A172 (cell line): ENCODE data around the gene TNS1. TPM values are rescaled to one million over a fixed set of nuclear protein-coding genes. Genes with fewer than 3 reads are reported as not detected.
"Not testable (repeated sequence)": the region's sequence is repeated elsewhere in the genome, so short reads cannot be mapped to it uniquely, and the experiment has no call there.

Experiments
- DNase-seq: peaks from one replicate; pipeline ENCODE4 v3.0.0-alpha.2; 2015; ENCODE audit warnings: low spot score
- total RNA-seq: library from RNA; depleted of rRNA; stranded (reverse); fragments of >200 nt; shearing (Covaris generic); gene quantifications from 2 replicates; pipeline ENCODE4 v1.2.3, GENCODE V29; 2014

The TNS1 gene
- total RNA-seq, 1 experiment from 2014 or later, result 1.6 TPM

DNA sequence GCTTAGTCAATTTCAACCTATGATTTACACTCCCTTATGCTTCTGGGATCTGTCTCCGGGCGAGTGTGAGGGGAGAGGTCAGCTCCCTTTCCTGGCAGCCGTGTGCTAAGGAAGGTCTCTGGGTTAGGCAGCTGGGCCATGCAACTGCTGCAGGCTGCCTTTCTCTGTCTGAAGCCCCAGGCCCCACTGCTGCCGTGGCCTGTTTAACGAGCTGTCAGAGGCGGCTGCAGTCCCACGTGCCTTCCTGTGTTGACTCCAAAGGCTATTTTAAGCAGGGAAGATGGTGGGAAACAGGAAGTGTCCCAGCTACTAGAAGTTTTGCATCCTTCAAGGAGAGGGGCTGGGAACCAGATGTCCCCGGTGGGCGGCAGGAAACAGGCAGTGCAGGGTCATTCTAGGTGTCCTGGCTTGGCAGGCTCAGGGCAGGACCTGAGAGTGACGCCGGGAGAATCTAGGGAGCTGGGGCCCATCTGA lies 186.4 kb downstream of the TNS1 start:
- DNase-seq, result peak; percentile 31

DNA sequence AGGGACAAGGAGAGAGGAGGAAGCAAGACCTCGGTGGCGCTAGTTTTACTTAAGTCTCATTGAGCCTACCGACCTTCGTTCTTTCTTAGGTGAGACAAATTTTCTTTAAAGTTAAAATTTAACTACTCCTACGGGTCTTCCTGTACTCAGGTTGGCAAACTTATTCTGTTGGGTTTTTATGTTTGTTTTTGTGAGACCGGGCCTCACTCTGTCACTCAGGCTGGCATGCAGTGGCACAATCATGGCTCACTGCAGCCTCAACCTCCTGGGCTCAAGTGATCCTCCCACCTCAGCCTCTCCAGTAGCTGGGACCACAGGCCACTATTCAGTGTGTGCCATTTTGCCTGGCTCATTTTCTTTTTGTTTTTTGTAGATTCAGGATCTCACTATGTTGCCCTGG lies 189.0 kb downstream of the TNS1 start:
- DNase-seq, result no peak

DNA sequence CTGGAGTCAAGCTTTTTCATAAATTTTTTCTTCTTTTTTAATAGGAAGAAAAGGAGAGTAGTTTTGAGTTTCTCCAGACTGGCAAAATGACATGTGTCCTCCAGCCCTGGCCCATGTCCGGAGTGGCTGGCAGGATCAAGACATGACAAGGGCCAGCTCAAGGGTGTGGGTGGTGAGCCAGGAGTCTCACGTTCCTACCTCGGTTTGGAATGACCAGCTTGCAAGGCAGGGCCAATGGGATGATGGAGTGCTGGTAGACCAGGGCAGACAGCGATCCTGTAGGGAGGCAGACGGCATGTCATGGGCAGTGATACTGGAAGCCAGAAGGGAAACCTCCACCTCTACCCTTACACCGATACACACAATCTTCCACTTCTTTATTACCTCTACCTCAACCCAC lies 190.6 kb downstream of the TNS1 start:
- DNase-seq, result no peak

DNA sequence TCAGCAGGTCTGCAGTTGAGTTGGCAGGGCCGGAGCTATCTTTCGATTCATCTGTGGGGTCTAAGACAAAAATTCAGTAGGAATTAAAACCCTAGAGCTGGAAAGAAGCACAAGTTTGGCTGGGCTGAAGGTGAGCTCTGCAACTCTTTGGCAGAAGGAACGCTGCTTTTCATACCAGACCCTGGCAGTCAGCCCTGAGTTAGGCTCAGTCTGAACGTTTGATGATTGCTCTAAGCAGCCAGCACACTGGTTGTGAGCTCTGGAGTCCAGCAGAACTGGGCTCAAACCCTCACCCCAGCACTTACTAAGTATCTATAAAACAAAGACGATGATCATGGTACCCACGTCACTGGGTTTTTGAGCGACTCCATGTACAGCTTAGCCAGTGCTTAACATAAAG lies 192.5 kb downstream of the TNS1 start:
- DNase-seq, result no peak

DNA sequence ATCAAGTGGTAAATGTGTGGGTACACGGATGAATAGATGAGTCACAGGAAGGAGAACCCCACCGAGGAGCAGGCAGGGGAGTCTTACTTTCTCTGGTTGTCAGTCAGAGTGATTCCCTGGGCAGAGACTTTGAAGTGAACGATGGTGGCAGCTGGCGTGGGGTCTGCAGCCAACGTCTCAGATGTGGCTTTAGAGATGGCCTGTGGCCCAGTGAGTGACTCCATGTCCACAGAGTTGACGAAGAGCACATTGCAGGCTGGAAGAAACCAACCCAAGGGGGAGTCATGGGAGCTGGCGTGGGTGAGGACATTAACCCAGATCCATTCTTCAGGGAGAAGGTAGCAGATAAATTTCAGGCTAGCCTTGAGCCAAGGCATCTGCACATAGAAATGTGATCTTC lies 193.1 kb downstream of the TNS1 start:
- DNase-seq, result no peak

DNA sequence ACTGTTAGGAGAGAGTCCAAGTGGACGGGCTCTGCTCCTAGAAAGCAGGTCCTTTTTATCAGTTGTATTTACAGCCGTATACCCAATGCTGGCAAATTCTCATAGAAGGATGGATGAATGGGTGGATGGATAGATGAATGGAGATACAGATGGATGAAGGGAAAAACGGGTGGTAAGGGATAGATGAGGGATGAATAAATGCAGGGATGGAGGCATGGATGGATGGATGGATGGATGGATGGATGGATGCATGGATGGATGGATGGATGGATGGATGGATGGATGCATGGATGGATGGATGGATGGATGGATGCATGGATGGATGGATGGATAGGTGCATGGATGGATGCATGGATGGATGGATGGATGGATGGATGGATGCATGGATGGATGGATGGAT lies 193.8 kb downstream of the TNS1 start:
- DNase-seq, result not testable (repeated sequence)

DNA sequence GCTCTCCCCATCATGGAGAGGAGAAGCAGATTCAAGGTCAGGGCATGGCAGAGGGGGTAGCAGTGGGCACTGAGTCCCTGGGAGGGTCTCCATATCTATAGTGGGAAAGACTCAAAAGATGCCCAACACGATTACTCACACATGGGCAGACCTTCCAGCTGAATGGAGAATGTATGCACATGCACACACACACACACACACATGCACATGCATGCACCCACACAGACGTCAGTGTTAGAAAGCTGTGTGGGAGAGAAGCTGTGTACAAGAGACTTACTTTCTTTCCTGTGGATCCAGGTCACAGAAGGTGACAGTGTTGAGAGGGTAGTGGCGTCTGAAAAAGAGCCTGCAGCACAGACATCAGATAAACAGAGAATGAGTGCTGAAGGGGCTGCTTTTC lies 194.5 kb downstream of the TNS1 start:
- no peak for DNase-seq

DNA sequence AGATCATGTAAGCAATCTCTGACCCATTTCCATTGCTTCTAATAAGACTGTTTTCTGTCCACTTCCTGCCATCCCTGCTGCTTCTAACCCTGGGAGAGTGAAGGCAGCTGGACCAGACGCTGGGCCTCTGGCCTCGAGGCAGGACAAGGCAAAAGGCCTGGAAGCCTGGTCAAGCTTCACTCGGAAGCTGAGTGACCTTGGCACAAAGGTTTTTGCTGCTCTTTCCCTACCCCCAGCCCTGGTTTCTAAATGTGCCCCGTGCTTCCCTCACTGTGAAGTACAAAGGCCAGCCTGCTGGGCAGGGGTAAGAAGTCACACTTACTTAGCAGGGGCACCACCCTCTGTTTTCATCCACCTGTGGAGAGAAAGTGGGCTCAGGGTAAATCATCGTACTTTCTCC lies 195.0 kb downstream of the TNS1 start:
- no peak for DNase-seq

DNA sequence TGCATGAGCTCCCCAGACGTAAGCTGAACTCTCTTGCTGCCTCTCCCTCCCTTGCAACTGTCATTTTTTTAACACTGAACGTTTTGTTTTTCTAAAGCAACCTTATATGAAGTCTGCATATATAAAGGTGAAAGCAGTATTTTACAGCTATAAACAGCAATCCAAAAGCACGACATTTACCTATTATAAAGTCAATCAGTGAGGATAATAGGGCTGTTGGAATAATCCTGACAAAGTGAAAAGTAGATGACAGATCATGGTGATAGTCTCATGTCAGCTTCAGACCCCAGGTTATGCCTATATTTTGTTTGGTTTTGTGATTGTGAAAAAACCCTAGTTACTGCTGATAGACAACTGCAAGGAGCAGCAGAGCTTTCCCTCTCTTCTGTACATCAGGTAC lies 195.8 kb downstream of the TNS1 start:
- no peak for DNase-seq

DNA sequence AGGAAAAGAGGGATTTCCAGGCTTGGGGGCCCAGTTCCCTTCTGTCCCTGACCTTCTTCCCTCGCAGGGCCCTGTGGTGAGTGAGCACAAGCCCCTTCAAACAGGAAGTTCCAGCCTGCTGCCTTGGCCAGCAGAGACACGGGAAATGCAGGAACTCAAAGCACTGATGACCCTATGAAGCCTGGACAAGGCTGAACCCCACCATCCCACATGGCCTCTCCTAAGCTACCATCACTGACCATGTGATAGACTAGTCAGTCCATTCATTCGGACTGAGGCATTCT lies 196.4 kb downstream of the TNS1 start:
- no peak for DNase-seq

DNA sequence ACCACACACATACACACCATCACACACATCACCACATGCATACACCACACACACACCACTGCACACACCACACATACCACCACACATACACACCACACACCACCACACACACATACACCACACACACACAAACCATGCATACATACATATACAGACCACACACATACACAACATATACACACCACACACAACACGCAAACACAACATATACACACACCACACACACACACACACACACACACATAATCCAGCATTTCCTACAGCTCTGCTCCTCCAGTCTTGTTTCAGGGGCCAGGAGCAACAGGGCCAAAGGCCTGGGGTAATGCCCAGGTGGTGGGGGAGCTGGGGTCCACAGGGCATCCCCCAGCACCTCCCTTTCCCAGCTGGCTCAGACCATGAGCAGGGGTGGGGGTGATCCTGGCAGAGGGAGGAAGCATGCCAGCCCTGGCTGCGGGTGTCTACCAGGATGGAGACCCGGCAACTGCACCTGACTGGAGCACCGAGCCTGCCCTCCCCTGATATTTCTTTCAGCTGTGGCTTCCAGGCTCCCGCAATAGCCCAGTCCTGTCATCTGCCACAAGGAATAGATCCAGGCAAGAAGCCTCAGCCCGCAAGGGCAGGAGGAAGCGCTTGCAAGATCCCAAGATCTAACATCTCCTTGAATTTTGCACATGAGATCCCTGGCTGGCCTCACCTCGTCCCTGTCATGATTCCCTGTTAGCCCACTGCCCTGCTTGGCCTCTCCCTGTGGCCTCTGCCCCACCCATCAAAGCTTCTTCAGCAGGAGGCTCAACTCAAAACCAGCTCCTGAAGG lies 196.9 kb downstream of the TNS1 start:
- no peak for DNase-seq

DNA sequence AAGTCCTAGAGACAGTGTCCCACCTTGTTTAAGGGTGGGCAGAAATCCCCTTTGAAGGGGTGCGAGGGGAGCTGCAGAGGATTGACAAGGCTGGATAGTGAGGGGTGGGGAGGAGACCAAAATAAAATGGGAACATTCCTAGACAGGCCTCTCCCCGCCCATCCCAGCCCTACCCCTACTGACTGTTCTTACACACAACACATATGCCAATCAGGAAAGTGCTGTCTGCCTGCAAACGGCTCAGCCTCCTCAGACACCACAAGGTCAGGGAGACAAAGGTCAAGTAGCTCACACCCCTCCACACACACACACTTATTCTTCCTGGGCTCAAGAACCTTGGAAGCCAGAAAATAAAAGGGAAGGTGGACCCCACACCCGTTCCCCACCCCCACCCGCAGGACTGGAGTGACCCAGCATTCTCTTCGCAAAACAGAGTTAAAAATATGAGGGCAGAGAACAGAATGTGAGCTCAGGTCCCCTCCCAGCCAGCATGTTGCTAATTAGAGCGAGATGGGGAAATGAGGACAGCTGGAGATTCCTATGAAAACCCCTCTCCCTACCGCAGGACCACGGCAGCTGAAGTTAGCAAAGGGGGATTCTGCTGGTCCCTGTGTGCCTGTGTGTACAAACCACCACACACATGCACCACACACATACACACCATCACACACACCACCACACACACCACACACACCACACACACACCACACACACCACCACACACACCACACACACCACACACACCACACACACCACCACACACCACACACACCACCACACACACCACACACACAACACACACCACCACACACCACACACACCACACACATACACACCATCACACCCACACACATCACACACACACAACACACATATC lies 197.8 kb downstream of the TNS1 start:
- DNase-seq, result no peak

DNA sequence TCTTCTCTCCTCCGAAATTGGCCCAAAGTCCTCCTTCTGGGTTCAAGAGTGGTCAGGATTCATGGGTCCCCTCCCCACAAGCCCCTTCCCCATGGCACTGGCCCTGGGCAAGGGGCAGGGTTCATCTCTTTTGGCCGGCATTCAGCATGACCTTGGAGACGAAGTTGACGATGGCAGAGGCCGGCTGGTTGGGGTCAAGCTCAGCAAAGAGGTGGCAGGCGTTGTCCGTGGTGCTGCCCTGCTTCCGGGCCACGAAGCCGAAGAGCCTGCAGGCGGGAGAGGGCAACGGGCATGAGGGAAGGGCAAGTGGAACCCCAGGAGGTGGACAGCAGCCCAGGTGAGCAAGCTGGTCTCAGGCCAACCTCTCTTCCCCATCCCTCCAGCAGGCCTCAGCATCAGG lies 198.5 kb downstream of the TNS1 start:
- DNase-seq, result no peak

DNA sequence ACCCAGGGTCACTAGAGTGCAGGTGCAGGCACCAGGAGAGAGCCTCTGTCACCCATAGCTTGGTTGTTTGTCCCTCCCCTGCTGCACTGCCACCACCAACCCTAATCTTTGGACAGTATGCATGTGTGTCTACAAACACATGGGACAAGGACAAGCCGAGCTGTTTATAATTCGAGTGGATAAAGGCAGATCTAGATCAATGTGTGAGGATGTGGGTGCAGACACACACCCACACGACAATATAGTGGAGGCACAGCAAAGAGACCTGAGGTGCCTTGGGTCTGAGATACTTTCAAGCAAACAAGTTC lies 199.2 kb downstream of the TNS1 start:
- DNase-seq, result no peak

DNA sequence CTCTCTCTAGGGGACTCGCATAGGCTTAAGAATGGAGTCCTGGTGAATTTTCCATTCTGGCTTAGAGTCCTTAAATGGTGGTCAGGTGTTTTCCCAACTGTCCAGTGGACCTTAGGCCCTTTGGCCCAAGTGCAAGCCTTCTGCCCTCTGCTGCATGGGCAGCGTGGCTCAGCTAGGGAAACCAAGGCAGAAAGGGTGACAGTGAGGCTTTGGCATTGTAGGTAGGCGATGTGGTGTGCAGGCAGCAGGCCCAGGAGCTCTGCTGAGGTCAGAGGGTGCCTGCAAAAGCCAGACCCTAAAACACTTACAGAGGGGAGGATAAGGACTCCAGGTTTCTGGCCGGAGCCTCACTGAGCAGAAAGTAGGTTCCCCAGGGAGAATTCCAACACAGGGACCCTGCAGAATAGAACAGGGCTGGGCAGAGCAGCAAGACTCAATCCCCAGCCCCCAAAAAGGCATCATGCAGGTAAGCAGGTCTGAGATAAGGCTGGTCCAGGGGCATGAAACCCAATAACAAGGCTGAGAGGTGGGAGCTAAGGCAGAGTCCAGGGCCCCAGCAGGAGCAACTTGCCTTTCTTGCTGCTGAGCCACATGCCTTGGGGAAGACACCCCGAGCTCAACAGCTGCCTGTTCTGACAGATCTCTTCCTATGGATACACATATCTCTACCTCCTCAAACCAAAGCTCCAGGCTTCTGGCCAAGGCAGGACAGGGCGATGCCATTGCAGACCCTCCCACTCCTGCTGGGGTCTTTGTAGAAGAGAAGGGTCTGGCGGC lies 199.7 kb downstream of the TNS1 start:
- DNase-seq, result no peak

DNA sequence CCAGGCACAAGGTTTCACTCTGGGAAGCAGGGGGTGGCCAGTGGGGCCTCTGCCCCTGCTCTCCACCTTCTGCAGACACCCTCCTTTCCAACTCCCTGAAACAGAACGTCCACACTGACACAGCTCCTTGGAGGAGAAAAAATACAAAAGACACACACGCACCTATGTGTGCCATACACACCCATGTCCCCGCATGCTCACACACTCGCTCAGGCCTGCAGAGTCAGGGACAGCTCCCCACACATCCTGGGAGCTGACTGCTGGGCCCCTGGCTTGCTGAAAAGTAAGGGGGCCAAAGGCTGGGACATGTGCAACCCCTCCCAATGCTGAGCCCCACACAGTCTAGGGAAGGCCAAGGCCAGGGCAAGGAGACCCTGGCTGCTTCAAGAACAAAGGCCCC lies 200.5 kb downstream of the TNS1 start:
- DNase-seq, result no peak

DNA sequence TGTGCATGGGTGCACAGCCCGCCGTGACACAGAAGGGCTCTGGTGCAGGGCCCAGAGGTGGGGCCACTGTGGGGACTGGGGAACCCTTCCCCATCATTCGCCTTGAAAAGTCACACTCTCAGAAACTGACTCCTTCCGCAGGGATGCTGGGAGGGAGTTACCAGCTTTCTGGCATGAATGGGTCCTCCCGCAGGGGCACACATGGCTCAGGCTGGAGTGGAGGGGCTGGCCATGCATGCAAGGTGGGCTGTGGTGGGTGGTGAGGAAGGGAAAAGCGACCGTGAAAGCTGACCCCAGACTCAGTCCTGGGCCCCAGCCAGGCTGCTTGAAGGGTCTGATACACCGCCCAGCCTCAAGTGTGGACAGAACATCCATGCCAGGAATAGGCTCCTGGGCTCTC lies 201.1 kb downstream of the TNS1 start:
- DNase-seq, result no peak

DNA sequence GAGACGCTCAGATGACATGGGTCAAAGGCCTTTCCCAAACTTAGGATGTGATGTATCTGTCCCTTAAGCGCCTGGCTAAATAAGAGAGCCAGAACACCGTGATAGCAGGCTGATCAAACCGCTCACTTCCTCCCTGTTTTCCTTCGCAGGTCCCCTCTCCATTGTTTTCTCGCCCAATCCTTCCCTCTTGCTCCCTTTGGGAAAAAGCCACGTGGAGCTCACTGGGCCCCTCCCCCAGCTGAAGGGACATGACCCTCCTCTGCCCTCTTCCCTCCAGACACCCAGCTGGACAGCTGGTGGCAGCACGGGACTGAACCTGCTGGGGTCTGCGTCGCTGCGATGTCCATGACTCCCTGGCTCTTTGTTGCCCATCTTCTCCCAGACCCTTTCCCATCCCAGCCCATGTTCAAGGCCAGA lies 201.7 kb downstream of the TNS1 start:
- no peak for DNase-seq

DNA sequence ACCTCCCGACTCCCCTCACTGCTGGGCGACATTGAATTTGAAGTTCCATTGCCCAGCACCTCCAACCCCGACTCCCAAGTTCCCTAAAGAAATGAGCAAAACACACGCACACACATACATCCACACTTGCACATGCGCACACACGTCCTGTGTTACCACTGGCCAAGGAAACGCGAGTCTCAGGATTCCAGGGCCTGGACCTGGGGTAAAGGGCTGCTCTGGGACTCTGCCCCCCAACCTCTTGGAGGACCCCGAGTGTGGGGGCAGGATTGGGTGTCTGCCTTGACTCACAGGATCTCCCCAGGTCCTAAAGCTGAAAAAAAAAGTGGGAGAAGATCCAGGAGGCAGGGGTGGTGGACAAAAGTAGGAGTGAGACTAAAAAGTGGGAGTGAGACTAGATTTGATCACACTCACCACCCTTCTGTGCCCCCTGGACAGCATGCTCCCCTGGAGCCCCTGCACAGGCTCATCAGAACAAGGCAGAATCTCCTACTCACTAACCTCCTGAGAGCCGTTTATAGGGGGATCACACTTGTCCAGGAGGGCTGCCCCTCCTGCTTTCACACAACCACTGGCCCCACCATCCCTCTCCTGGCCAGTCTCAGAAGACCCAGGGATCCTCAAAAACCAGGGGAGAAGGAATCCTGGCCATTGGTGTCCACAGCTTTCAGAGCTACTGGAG lies 202.2 kb downstream of the TNS1 start:
- no peak for DNase-seq

DNA sequence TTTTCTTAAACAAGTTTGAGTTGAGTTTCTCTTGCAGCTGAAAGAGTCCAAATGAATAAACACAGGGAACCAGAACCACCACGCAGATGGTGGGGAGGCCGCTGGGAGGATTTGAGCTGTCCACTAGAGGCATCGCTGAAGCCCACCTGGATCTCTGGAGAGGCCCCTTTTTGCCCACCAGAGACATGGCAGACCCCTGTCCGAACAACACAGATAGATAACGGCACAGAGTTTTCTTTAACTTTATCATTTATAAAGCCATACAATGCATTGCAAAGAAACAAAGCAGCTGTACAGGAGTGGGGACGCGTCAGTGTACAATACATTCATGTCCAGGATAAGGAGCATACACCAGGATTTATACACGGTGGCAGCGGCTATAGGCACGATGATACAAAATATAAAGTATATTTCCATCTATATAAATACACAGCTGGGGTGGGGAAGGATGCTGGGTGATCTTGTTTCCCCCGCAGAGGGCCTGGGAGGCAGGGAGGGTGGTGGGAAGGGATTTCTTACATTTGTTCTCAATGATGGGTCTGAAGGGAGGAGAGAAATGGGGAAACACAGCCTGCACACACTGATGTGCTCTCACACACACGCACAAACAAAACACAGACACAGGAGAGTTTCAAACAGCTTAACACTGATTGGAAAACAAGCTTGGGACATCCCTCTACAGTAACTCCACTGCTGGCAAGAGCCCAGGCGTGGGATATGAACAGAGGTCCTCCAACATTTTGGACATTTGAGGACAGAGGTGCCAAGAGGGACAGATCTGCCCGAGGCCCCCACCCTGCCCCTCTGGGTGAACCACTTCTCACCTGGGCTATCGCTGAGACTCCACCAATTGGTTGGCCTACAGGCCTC lies 203.0 kb downstream of the TNS1 start:
- no peak for DNase-seq
